Astrocyte (in vitro differentiated cells and primary cell): Measurements from ENCODE around the gene SFT2D3.

Source experiments
- EZH2 ChIP-seq: IDR thresholded peaks from 2 replicates; pipeline ENCODE4 v1.6.1; 2012; ENCODE audit warnings: mild to moderate bottlenecking, low read length, inconsistent platforms; ENCODE audit not compliant: insufficient read depth
- TF ChIP-seq, protein P1 (sequence below): IDR thresholded peaks from 2 replicates; pipeline ENCODE4 v1.5.1; 2011; ENCODE audit warnings: low read depth, mild to moderate bottlenecking, inconsistent platforms, low read length, moderate library complexity; ENCODE audit not compliant: insufficient read depth

DNA sequence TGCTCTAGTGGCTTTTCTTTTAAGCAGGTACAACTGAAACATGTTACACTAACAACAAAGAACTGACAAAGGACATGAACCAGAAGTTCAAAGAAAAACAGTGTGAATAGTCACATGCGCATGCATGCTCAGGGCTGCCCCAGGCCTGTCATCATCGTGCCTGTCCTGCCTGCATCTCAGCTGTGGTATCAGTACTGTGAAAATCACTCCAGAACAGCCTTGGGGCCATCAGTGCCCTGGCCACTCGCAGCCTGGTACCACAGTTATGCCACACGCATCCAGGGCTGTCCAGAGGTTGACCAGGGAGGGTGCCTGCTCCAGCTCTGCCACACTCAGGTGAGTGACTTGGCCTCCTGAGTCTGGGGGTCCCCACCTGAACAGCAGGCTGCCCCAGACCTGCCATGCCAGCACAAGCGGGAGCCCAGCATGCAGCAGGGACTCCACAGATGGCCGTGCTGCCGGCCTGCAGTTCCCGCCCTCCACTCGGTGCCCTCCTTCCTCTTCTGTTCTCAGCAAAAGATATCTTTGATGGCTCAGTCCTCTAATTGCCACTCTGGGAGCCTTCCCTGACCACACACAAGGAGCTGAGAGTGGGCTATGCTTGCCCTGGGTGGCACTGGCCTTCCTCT is 38.2 kb upstream of the SFT2D3 start:
- TF ChIP-seq, protein P1, sequence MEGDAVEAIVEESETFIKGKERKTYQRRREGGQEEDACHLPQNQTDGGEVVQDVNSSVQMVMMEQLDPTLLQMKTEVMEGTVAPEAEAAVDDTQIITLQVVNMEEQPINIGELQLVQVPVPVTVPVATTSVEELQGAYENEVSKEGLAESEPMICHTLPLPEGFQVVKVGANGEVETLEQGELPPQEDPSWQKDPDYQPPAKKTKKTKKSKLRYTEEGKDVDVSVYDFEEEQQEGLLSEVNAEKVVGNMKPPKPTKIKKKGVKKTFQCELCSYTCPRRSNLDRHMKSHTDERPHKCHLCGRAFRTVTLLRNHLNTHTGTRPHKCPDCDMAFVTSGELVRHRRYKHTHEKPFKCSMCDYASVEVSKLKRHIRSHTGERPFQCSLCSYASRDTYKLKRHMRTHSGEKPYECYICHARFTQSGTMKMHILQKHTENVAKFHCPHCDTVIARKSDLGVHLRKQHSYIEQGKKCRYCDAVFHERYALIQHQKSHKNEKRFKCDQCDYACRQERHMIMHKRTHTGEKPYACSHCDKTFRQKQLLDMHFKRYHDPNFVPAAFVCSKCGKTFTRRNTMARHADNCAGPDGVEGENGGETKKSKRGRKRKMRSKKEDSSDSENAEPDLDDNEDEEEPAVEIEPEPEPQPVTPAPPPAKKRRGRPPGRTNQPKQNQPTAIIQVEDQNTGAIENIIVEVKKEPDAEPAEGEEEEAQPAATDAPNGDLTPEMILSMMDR = no peak
- TF ChIP-seq EZH2 = no peak
